Lung (tissue), 12 donors: ENCODE data around the gene WDR33. TPM values are rescaled to one million over a fixed set of nuclear protein-coding genes. Genes with fewer than 3 reads are reported as not detected.
"Not testable (repeated sequence)": the region's sequence is repeated elsewhere in the genome, so short reads cannot be mapped to it uniquely, and the experiment has no call there.

Experiments used
- ATAC-seq: fragments of 200-7000 bp; cut with Tn5 transposase; one replicate; pipeline ENCODE4 v1.9.1; 2020; ENCODE audit warnings: moderate number of reproducible peaks; ENCODE audit not compliant: insufficient read depth, low FRiP score
- DNase-seq, 3 donors: peaks; one replicate each; pipeline ENCODE4 v3.0.0-alpha.2; 2013 to 2017
- H3K27ac ChIP-seq, 2 donors: one replicate each; pipeline ENCODE4 v1.5.1; 2013; ENCODE audit warnings: mild to moderate bottlenecking in 2 of 2, moderate library complexity in 2 of 2, control low read depth in 1 of 2, inconsistent platforms in 1 of 2, low read depth in 1 of 2, low read length in 1 of 2
- H3K27me3 ChIP-seq, 3 donors: one replicate each; pipeline ENCODE4 v1.5.1; 2013; ENCODE audit warnings: low read length in 2 of 3; ENCODE audit not compliant: control insufficient read depth in 3 of 3, insufficient read depth in 3 of 3
- H3K36me3 ChIP-seq, 4 donors: one replicate each; pipeline ENCODE4 v1.5.1; 2013; ENCODE audit warnings: low read length in 4 of 4, mild to moderate bottlenecking in 1 of 4, moderate library complexity in 1 of 4; ENCODE audit not compliant: control insufficient read depth in 4 of 4, insufficient read depth in 4 of 4
- H3K4me1 ChIP-seq, 5 donors: one replicate each; pipeline ENCODE4 v1.5.1; 2013; ENCODE audit warnings: low read length in 5 of 5, mild to moderate bottlenecking in 2 of 5, moderate library complexity in 1 of 5; ENCODE audit not compliant: control insufficient read depth in 5 of 5, insufficient read depth in 5 of 5
- H3K4me3 ChIP-seq: one replicate; pipeline ENCODE4 v1.5.1; 2013; ENCODE audit warnings: mild to moderate bottlenecking, control low read depth, moderate library complexity
- H3K9ac ChIP-seq, 2 donors: one replicate each; pipeline ENCODE4 v1.5.1; 2013; ENCODE audit warnings: low read length in 2 of 2, control low read depth in 1 of 2; ENCODE audit not compliant: insufficient read depth in 1 of 2
- H3K9me3 ChIP-seq, 4 donors: one replicate each; pipeline ENCODE4 v1.5.1; 2013; ENCODE audit warnings: low read length in 3 of 4, mild to moderate bottlenecking in 1 of 4, moderate library complexity in 1 of 4; ENCODE audit not compliant: control insufficient read depth in 4 of 4, insufficient read depth in 3 of 4
- CTCF ChIP-seq: IDR thresholded peaks from 2 replicates; pipeline ENCODE4 v1.5.1; 2012; ENCODE audit warnings: mild to moderate bottlenecking; ENCODE audit errors: control extremely low read depth, extremely low read depth
- WGBS, 2 donors: extraction: QIAGEN DNeasy Blood & Tissue Kit; methylation state at CpG; one replicate each; pipeline ENCODE4 v1.1.7; 2013; 5-methylcytosine and 5-hydroxymethylcytosine counted together
- polyA plus RNA-seq, 2 donors: library from polyadenylated mRNA; stranded (reverse); fragments of 200-250 nt; gene quantifications; one replicate each; pipeline ENCODE4 v1.2.1, GENCODE V29; 2013
- total RNA-seq, 2 donors: library from RNA; depleted of rRNA in 1 of 2; stranded (reverse); fragments of >200 nt in 1 of 2; gene quantifications; one replicate each; pipeline ENCODE4 v1.2.1, GENCODE V29; 2014 to 2021
- donor health status: control.
- donor health status: control.
- donor health status: Bipolar disorder and iron deficiency.
- donor health status: healthy.
- donor health status: DM: yes; HTN: yes; CAD: no.

Gene WDR33
- total and polyA plus RNA-seq, 4 donors: 11.6 to 93.0 (median 29.2) TPM

GRCh38 chr2:127805491-127805890 lies 5.5 kb downstream of the WDR33 start:
- TF ChIP-seq CTCF: no peak
- H3K4me3 ChIP-seq: no peak overlapping the region
- ATAC-seq: no peak
- peaks cover 5 to 7% (median 7%) of the 10 kb centered on the region in 5 donors for H3K4me1 ChIP-seq
- H3K27ac ChIP-seq: no peak overlapping the region
- no peaks in the 10 kb centered on the region for H3K9me3 ChIP-seq
- WGBS, 2 donors: 83 to 84% methylated on average over 6 of the region's 6 CpGs
- no peaks in the 10 kb centered on the region for H3K27me3 ChIP-seq
- H3K9ac ChIP-seq: no peak overlapping the region
- no peak for DNase-seq
- peaks cover 0 to 8% (median 0%) of the 10 kb centered on the region in 4 donors for H3K36me3 ChIP-seq

- no peak for ATAC-seq
- H3K27ac ChIP-seq: no peak overlapping the region
- no peak overlapping the region for H3K9ac ChIP-seq
- H3K4me3 ChIP-seq: no peak overlapping the region
- 72 to 82% methylated on average over 3 of the region's 3 CpGs for WGBS, 2 donors
- H3K36me3 ChIP-seq: peaks cover 0 to 8% (median 2%) of the 10 kb centered on the region in 4 donors
- no peaks in the 10 kb centered on the region for H3K9me3 ChIP-seq
- peaks cover 0 to 4% (median 0%) of the 10 kb centered on the region in 5 donors for H3K4me1 ChIP-seq
- no peak for TF ChIP-seq CTCF
- no peaks in the 10 kb centered on the region for H3K27me3 ChIP-seq
- DNase-seq: no peak
Measured at GRCh38 chr2:127799926-127800325, 11.0 kb downstream of the WDR33 start.

- Histone ChIP-seq H3K27me3 (no peaks in the 10 kb centered on the region), H3K36me3 (peaks cover 0 to 6% (median 2%) of the 10 kb centered on the region in 4 donors), H3K4me1 (peaks cover 0 to 4% (median 0%) of the 10 kb centered on the region in 5 donors), H3K27ac (no peak overlapping the region), H3K9ac (no peak overlapping the region), H3K4me3 (no peak overlapping the region), H3K9me3 (no peaks in the 10 kb centered on the region)
- ATAC-seq (no peak), DNase-seq (no peak)
- TF ChIP-seq CTCF: no peak
- 92 to 94% methylated on average over 2 of the region's 2 CpGs for WGBS, 2 donors
Measured at GRCh38 chr2:127796389-127796788, 14.6 kb downstream of the WDR33 start.

GRCh38 chr2:127794901-127795300 lies 16.1 kb downstream of the WDR33 start:
- H3K36me3 ChIP-seq, DNase-seq, H3K27ac ChIP-seq, H3K9me3 ChIP-seq, H3K4me1 ChIP-seq, H3K9ac ChIP-seq, H3K4me3 ChIP-seq, ATAC-seq, H3K27me3 ChIP-seq: not testable (repeated sequence)
- 70 to 84% methylated on average over 6 of the region's 6 CpGs for WGBS, 2 donors
